HG03039 (cell line): ENCODE results near the gene PRELID3B.
"Not testable (repeated sequence)": the region's sequence is repeated elsewhere in the genome, so short reads cannot be mapped to it uniquely, and the experiment has no call there.

ENCODE experiments used
- ATAC-seq: cut with Tn5 transposase; IDR thresholded peaks from one replicate; pipeline ENCODE4 v1.9.1; 2021; ENCODE audit warnings: mild to moderate bottlenecking, moderate library complexity; ENCODE audit not compliant: unreplicated experiment

The PRELID3B gene

DNA sequence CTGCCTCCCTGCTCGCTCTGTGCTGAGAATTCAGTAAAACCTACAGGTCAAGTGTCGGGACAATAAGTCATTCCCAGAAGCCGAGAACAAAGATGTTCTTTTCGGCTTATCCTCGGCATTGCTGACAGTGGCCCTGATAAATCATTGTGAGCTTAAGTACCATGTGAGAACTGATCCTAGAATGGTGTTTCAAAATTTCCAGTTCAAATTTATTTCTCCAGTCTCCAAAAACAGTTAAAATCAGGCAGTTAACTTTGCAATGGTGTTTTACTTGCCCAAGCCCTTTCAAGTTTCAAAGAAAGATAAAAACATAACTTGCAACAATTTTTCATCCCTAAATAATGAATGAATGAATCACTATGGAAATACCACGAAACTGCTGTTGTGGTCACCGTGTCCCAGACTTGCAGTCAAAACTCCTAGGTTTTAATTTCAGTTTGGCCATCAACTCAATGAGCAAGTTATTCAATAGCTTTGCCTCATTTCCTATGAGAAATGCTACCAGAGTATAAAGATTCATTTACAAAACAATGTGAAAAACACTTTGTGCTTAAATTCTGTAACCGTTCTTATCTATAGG lies 14.8 kb downstream of the PRELID3B start:
- ATAC-seq, result no peak

- ATAC-seq, result no peak
Measured at GRCh38 chr20:59026904-59027740, 15.5 kb downstream of the PRELID3B start.

DNA sequence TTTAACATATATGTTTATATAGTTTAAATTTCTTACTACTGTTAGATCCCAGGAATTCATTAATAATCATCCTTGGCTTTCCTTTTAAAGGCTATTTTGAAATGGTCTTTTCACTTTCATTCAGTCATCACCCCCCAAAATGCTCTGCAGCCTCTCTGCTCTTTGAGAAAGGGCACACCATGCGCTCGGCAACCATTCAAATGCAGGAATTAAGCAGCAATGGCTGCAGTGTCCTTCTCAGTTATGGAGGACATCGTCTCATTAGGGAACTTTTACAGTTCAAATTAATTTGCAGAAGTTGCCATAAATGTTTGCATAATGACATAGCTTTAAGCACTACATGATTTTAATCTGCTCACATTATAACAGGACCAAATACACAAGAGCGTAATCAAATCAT lies 17.1 kb downstream of the PRELID3B start:
- ATAC-seq, result no peak

- no peak for ATAC-seq
Measured at GRCh38 chr20:59025086-59025485, 17.5 kb downstream of the PRELID3B start.

DNA sequence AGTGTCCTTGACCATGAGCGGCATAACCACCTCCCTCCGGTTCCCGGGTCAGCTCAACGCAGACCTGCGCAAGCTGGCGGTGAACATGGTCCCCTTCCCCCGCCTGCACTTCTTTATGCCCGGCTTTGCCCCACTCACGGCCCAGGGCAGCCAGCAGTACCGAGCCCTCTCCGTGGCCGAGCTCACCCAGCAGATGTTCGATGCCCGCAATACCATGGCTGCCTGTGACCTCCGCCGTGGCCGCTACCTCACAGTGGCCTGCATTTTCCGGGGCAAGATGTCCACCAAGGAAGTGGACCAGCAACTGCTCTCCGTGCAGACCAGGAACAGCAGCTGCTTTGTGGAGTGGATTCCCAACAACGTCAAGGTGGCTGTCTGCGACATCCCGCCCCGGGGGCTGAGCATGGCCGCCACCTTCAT lies 18.5 kb downstream of the PRELID3B start:
- no peak for ATAC-seq

- ATAC-seq, result no peak
Measured at GRCh38 chr20:59023616-59024015, 19.0 kb downstream of the PRELID3B start.

DNA sequence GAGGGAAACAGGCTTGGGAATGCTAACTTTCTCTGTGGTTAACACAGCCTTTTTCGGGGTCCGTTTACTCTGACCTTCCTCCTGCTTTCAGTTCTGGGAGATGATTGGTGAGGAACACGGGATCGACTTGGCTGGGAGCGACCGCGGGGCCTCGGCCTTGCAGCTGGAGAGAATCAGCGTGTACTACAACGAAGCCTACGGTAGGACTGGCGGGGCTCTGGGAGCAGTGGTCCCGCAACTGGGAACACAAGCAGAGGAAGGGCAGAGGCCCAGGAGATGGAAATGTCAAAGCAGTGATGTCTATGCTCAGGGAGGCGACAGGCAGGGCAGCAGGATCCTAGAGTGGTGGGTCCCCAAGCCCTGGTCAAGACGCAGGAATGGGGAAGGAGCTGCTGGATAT lies 19.8 kb downstream of the PRELID3B start:
- ATAC-seq, result no peak

DNA sequence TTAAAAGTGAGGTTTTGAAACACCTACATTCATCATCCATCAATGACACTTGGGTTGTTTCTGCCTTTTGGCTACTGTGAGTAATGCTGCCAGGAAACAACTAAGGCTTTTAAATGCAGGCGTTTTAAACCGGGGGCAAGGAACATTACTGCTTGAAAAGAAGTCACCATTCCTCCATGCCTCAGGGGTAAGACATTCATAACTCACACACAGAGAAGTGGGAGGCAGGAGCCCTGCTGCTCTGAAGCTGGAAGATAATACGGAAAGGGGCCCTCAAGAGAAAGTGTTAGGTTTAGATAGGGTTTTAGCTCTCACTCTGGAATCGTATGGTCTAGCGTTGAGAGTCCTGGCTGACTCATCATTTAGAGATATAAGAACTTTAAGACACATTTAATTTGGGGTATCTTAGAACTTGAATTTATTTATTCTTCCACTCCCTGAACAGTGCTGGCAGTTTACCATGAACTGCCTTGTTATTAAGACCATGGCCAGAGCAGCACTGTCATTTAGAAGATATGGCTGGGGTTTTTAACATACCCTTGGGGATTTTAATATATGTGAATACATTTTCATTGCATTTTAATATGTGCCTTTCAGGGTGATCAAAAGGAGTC lies 21.5 kb downstream of the PRELID3B start:
- ATAC-seq, result no peak

DNA sequence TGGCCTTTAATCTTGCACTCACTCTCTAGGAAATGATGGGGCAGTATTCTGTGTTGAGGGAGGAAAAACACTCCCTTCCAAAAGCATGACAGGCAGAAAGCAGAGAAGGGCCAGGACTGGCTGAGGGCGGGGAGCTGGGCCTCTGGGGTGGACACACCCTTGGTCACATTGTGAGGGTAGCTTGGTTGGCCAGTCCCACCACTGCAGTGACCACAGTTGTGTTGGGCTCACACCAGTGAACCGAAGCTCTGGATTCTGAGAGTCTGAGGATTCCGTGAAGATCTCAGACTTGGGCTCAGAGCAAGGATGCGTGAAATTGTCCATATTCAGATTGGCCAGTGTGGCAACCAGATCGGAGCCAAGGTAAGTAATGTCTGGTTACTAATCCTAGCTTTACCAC lies 23.4 kb downstream of the PRELID3B start, which contains the start of gene TUBB1:
Gene TUBB1 (plus strand): TSS at position 213 of the 400 bp plus-strand sequence. CDS start 94 bp downstream, at position 307.
- ATAC-seq, result no peak

- ATAC-seq, result no peak
Measured at GRCh38 chr20:59018817-59019216, 23.8 kb downstream of the PRELID3B start.

- ATAC-seq, result no peak
Measured at GRCh38 chr20:59017493-59018231, 24.9 kb downstream of the PRELID3B start.

DNA sequence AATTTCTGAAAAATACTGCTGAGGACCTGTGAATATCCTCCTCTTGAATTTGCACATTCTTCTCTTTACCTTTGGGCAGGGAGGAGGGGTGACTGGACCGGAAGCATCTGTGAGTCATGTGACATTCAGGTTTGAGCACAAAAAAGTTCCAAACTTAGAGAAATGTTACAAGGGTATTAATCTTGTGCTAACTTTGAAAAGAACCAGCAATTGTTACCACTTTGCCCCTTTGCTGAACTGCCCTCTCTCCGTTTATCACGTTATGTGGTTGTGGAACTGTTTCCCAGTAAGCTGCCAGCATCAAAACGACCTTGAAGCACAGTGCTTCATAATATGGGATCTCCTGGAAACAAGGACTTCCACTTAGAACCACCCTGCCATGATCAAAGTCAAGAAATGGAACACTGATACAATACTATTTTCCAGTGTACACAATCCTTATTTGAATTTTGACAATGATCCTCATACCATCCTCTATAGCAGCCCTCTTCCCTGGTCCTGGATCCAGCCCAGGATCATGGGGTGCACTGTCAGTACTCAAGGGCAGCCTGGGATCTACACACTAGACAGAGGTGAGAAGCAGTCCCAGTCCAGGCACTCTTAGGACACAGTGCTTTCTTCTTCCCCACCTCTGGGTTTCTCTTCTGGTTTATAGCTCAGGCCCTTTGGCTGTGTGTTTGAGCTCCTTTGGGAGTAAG lies 25.6 kb downstream of the PRELID3B start:
- ATAC-seq, result no peak

DNA sequence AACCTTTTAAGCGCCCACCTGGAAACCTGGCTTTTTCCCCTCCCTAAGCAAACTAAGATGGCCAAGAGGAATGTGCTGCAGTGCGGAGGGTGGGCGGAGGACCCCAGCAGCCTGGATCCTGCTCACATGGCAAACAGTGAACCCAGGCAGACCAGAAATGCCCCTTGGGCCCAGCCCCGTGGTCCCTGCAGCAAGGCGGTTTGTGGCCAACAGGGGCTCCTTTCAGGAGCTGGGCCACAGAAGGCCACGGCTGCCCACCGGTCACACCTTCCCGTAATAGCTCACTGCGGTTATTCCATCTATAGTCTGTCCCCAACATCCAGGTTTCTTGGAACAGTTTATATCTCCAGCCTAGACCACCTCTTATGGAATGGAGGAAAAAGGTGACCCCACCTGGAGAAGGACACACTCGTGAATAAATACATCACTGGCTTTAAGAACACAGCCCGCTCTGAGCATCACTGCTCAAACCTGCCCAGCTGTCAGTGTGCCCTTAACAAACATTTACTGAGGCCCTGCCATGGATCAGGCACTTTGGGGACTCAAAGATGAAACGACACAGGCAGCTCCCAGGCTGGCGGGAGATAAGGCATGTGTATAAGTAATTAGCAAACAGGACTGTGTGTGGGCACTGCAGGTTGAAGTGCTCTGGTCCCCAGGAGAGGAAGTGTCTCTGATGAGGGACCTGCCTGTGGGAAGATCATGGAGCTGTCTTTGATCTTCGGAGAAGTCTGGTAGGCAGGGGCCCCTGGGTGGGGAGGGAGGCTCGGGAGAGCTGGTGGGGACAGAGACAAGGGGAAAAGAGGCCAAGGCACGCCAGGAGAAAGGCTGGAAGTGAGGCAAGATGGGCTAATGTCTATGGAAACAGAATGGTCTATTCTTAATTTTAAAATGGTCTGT lies 26.5 kb downstream of the PRELID3B start:
- ATAC-seq, result no peak

GRCh38 chr20:59015411-59015810 lies 27.2 kb downstream of the PRELID3B start:
- no peak for ATAC-seq

- ATAC-seq, result no peak
Measured at GRCh38 chr20:59014680-59015389, 27.8 kb downstream of the PRELID3B start.

- no peak for ATAC-seq
Measured at GRCh38 chr20:59013959-59014608, 28.5 kb downstream of the PRELID3B start.

DNA sequence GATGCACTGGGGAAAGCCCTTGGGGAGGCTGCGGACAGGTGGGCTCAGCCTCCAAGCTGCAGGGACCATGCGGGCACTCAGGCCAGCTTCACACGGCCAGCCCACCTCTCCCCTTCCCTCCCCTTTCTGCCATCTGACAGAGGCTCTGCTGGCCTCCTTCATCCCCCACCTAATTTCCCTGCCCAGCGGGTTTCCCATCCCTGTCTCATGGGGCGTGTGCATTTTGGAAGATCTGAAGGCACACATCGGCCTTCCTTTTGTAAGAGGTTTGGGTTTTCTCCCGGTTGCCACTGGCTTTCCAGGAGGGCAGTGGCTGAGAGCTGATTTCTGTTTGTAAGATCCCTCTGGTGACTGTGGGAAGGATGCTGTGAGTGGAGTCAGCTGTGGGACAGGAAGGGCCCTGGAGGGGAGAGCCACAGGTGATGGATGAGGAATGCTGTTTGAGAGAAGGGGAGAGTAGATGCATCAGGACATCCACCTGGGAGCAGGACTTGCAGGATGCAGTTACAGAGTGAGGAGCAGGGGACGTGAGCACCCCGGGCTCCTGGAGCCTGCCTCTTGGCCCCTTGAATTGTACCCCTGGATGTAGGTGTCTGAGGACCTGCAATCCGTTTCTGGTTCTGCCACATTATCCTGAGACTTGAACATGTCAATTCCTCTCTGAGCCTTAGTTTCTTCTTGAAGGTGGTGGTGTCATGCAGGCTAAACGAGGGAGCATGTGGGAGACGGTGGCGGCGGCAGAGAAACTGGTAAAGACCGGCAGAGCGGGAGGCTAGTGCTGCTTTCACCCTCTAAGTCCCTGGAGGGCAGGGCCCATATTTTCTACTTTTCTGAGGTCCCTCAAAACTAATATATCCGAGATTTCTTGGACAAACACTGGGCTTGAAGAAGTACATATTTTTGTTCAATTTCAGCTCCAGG lies 29.3 kb downstream of the PRELID3B start:
- no peak for ATAC-seq

GRCh38 chr20:59011874-59012157 lies 30.8 kb downstream of the PRELID3B start:
- not testable (repeated sequence) for ATAC-seq
